ENCODE measurements around the gene MBD3L2B. TPM values are rescaled to one million over a fixed set of nuclear protein-coding genes. Genes with fewer than 3 reads are reported as not detected.
A peak's percentile ranks its signal among the peaks of the same experiment; 100 is the strongest.

Gene MBD3L2B
- total and polyA plus RNA-seq, 9 of the 15 experiments (the other 6 are each of a cell fraction or from before 2014, with no cell fraction given) = not detected

GRCh38 chr19:7069904-7070226 lies 48.6 kb upstream of the MBD3L2B start (continued):
- TF ChIP-seq ZNF263 (CRISPR knock-in tag; IDR thresholded peaks at IDR 0.05; ENCODE audit: borderline replicate concordance) = no peak
- no peak for TF ChIP-seq CEBPZ (IDR thresholded peaks at IDR 0.05; ENCODE audit: borderline replicate concordance, low read depth, low read length)
- no peak for TF ChIP-seq RFX1 (IDR thresholded peaks at IDR 0.05)
- no peak for TF ChIP-seq RB1 (IDR thresholded peaks at IDR 0.05; ENCODE audit: low read depth)
- TF ChIP-seq, protein P1, sequence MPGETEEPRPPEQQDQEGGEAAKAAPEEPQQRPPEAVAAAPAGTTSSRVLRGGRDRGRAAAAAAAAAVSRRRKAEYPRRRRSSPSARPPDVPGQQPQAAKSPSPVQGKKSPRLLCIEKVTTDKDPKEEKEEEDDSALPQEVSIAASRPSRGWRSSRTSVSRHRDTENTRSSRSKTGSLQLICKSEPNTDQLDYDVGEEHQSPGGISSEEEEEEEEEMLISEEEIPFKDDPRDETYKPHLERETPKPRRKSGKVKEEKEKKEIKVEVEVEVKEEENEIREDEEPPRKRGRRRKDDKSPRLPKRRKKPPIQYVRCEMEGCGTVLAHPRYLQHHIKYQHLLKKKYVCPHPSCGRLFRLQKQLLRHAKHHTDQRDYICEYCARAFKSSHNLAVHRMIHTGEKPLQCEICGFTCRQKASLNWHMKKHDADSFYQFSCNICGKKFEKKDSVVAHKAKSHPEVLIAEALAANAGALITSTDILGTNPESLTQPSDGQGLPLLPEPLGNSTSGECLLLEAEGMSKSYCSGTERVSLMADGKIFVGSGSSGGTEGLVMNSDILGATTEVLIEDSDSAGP (CRISPR knock-in tag; IDR thresholded peaks at IDR 0.05) = peak; percentile 39; the same call in 1 of the 2 replicates
- no peak for TF ChIP-seq U2AF1 (optimal IDR thresholded peaks at IDR 0.05; ENCODE audit: low read depth, low read length)
- TF ChIP-seq YY1 (IDR thresholded peaks at IDR 0.05; ENCODE audit: borderline replicate concordance in 1 of 3, control insufficient read depth in 1 of 3, extremely low read depth in 1 of 3, insufficient read depth in 3 of 3, insufficient read length in 1 of 3, insufficient replicate concordance in 2 of 3, low read depth in 1 of 3, low read length in 2 of 3) = peak in 1 of 3 experiments; percentile 43
- TF ChIP-seq ZNF280A (IDR thresholded peaks at IDR 0.05; ENCODE audit: low read depth, partially characterized antibody) = no peak
